ENCODE measurements around the gene MMS22L.

MMS22L gene

DNA sequence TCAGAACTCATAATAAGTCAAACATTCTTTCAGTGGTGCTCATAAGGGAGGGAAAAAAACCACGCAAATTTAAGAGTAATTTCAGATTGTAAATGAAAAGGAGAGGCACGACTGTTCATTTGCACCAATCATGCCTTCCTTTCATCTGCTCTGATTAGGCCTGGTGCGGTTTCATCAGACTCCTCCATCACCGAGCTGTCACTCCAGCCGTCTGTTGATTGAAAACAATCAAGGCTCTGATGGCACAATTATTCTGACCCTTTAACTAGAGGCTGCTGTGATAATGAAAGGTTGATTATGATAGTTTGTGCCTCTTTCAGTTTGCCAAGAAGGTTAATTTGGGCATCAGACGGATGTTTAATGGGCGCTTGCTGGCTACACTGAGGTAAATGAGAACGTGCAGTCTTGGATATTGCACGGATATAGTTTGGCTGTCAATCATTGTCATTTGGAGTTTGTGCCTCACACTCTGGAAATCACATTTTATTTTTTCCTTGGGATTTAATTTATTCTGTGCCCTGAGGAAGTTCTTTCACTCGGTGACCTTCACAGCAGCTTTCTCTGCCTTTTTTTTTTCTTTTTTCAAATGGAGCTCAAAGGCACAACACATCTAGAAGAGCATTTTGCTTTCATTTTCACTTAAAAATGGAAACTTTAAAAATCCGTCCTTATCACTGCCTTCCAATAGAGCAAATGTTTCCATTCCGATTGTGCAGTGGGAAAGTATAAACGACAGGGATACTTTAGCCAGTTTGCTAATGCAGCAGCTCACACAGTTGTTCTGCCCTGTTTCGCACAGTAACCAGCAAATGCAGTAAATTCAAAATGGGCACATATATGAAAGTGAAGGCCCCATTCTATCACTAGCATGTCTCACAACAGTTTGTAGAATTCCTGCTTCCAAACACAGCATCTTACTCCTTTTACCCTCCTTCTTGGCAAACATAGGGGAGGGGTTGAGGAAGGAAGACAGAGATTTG lies 185.7 kb downstream of the MMS22L start:
- H3F3A ChIP-seq (ENCODE audit: insufficient read depth) = no peaks in the 10 kb centered on the region
- TF ChIP-seq CTCF (IDR thresholded peaks at IDR 0.05; ENCODE audit: insufficient read depth, low read length, poor library complexity, severe bottlenecking) (no peak), EZH2phosphoT487 (conservative IDR thresholded peaks at IDR 0.05; ENCODE audit: low read length) (no peak)
- H3K27me3 ChIP-seq (ENCODE audit: low read length) = no peaks in the 10 kb centered on the region
- no peaks in the 10 kb centered on the region for H3K9me2 ChIP-seq (replicated peaks; ENCODE audit: insufficient read depth, low read length)
- H2AFZ ChIP-seq (ENCODE audit: low read depth, low read length, severe bottlenecking) = no peak overlapping the region
- H4K20me1 ChIP-seq (ENCODE audit: low read depth, low read length) = no peaks in the 10 kb centered on the region
- no peak overlapping the region for H3K27ac ChIP-seq (ENCODE audit: low read depth, low read length)
- H3K4me3 ChIP-seq (ENCODE audit: insufficient read depth, low read length, poor library complexity, severe bottlenecking) = no peak overlapping the region
- no peak overlapping the region for H3K9ac ChIP-seq (ENCODE audit: low read length)
- H3K79me2 ChIP-seq (ENCODE audit: insufficient read depth, low read length) = no peaks in the 10 kb centered on the region
- no peaks in the 10 kb centered on the region for H3K36me3 ChIP-seq (ENCODE audit: low read length)
- H3K4me2 ChIP-seq (ENCODE audit: low read depth, low read length, poor library complexity, severe bottlenecking) = no peak overlapping the region
- H3K9me3 ChIP-seq (ENCODE audit: insufficient read depth, low read length) = no peaks in the 10 kb centered on the region

- Histone ChIP-seq H3K9ac (ENCODE audit: low read length) (no peak overlapping the region), H3K27me3 (ENCODE audit: low read length) (no peaks in the 10 kb centered on the region), H3F3A (ENCODE audit: insufficient read depth) (no peaks in the 10 kb centered on the region), H3K4me2 (ENCODE audit: low read depth, low read length, poor library complexity, severe bottlenecking) (no peak overlapping the region), H3K9me3 (ENCODE audit: insufficient read depth, low read length) (no peaks in the 10 kb centered on the region), H3K4me3 (ENCODE audit: insufficient read depth, low read length, poor library complexity, severe bottlenecking) (no peak overlapping the region), H3K79me2 (ENCODE audit: insufficient read depth, low read length) (no peaks in the 10 kb centered on the region), H3K9me2 (replicated peaks; ENCODE audit: insufficient read depth, low read length) (no peaks in the 10 kb centered on the region), H4K20me1 (ENCODE audit: low read depth, low read length) (no peaks in the 10 kb centered on the region), H2AFZ (ENCODE audit: low read depth, low read length, severe bottlenecking) (no peak overlapping the region), H3K36me3 (ENCODE audit: low read length) (no peaks in the 10 kb centered on the region), H3K27ac (ENCODE audit: low read depth, low read length) (no peak overlapping the region)
- TF ChIP-seq CTCF (IDR thresholded peaks at IDR 0.05; ENCODE audit: insufficient read depth, low read length, poor library complexity, severe bottlenecking) (no peak), EZH2phosphoT487 (conservative IDR thresholded peaks at IDR 0.05; ENCODE audit: low read length) (no peak)
Observed at GRCh38 chr6:97095311-97095850, 187.6 kb downstream of the MMS22L start.

DNA sequence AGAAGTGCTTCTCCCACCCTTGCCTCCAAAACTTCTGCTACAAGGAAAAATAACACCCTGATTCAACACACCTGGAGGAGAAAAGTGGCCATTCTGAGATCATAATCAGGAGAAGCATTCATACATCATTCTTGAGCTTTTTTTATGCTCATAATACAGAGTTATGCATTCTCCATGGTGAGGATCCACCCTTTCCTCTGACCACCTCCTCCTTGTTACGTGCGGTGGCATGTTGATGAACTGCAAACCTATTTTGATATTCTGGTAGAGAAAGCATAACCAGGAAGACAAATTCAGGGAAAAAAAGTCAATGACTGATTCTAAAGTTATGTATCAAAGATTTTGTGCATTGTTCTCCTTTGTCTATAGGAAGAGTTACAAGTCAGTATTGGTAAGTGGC lies 188.6 kb downstream of the MMS22L start:
- Histone ChIP-seq H3K79me2 (ENCODE audit: insufficient read depth, low read length) (no peaks in the 10 kb centered on the region), H3K27ac (ENCODE audit: low read depth, low read length) (no peak overlapping the region), H3K9me3 (ENCODE audit: insufficient read depth, low read length) (no peaks in the 10 kb centered on the region), H3K4me3 (ENCODE audit: insufficient read depth, low read length, poor library complexity, severe bottlenecking) (no peak overlapping the region), H2AFZ (ENCODE audit: low read depth, low read length, severe bottlenecking) (no peak overlapping the region), H3F3A (ENCODE audit: insufficient read depth) (no peaks in the 10 kb centered on the region), H3K36me3 (ENCODE audit: low read length) (no peaks in the 10 kb centered on the region), H3K9ac (ENCODE audit: low read length) (no peak overlapping the region), H4K20me1 (ENCODE audit: low read depth, low read length) (no peaks in the 10 kb centered on the region), H3K9me2 (replicated peaks; ENCODE audit: insufficient read depth, low read length) (no peaks in the 10 kb centered on the region), H3K4me2 (ENCODE audit: low read depth, low read length, poor library complexity, severe bottlenecking) (no peak overlapping the region), H3K27me3 (ENCODE audit: low read length) (no peaks in the 10 kb centered on the region)
- TF ChIP-seq EZH2phosphoT487 (conservative IDR thresholded peaks at IDR 0.05; ENCODE audit: low read length) (no peak), CTCF (IDR thresholded peaks at IDR 0.05; ENCODE audit: insufficient read depth, low read length, poor library complexity, severe bottlenecking) (no peak)

Measured in SU-DHL-6 (cell line).